Fibroblast of skin of back (primary cell): ENCODE results near the gene GANAB.
"Not testable (repeated sequence)": the region's sequence is repeated elsewhere in the genome, so short reads cannot be mapped to it uniquely, and the experiment has no call there.

ENCODE experiments used
- DNase-seq: peaks from one replicate; pipeline ENCODE4 v3.0.0-alpha.2; 2013

The GANAB gene

DNA sequence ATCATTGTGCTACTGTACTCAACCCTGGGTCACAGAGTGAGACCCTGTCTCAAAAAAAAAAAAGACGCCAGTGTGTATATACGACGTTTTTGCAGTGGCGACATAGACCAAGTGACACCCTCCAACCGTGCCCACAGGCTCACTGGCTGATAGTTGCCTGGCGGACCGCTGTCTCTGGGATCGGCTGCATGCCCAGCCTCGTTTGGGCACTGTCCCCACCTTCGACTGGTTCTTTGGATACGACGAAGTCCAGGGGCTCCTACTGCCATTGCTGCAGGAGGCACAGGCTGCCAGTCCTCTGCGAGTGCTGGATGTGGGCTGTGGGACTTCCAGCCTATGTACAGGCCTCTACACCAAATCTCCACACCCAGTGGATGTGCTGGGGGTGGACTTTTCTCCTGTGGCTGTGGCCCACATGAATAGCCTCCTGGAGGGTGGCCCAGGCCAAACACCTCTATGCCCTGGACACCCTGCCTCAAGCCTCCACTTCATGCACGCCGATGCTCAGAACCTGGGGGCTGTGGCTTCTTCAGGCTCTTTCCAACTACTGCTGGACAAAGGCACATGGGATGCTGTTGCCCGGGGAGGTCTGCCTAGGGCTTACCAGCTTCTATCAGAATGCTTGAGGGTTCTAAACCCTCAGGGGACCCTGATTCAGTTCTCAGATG is 20.0 kb upstream of the GANAB start:
- no peak for DNase-seq

DNA sequence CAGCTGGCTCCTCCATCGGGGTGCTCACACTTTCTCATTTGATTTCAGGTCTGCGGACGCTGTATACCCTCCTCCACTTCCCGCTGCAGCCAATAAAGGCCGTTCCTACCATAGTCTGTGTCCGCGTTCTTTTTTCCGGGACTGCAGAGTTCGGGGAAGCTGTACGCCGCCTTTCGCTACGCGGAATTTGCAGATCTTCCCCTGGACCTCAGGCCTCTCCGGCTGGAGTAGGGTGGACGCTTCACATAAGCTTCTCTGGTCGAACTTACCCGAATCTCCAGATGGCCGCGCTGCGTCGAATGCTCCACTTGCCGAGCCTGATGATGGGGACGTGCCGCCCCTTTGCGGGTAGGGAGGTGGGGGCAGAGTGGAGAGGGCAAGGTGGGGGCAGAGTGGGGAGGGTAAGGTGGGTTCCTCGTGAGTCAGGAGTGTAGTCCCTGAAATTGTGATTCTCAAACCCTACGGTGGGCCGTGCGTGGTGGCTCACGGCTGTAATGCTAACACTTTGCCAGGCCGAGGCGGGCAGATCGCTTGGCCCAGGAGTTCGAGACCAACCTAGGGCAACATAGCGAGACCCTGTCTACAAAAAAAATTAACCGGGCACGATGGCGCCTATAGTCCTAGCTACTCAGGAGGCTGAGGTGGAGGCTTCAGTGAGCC is 19.3 kb upstream of the GANAB start:
- DNase-seq = peak; percentile 47

DNA sequence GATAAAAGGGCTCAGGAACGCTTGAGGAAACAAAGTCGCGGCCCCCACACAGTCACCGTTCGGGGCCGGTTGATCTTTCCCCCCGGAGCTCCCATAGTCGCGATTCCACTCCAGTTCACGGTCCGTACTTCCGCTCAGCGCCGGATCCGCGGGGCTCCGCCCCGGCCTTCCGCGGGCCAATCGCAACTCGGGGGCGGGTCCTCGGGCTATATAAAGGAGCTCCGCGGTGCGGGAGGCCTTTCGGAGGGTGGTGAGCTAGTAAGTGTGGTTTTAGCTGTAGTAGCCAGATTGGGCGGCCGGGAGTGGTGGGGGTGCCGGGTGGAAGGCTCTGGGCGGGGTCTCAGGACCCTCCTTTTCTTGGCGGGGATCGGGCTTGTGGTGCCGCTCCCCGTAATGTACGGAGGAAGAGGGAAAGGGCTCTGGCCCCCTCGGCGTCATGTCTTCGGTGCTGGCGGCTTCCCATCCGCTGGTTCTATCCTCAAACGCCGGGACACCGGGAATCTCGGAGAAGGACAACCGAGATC is 18.7 kb upstream of the GANAB start, which contains the start of the genes C11orf98 and CSKMT:
C11orf98 (minus strand) TSS at position 136 of the 524 bp plus-strand sequence; CDS start at position 95, 41 bp downstream.
CSKMT (plus strand) TSS at position 238 of the 524 bp plus-strand sequence. CDS start 568 bp downstream, outside the sequence.
- peak; percentile 92 for DNase-seq

DNA sequence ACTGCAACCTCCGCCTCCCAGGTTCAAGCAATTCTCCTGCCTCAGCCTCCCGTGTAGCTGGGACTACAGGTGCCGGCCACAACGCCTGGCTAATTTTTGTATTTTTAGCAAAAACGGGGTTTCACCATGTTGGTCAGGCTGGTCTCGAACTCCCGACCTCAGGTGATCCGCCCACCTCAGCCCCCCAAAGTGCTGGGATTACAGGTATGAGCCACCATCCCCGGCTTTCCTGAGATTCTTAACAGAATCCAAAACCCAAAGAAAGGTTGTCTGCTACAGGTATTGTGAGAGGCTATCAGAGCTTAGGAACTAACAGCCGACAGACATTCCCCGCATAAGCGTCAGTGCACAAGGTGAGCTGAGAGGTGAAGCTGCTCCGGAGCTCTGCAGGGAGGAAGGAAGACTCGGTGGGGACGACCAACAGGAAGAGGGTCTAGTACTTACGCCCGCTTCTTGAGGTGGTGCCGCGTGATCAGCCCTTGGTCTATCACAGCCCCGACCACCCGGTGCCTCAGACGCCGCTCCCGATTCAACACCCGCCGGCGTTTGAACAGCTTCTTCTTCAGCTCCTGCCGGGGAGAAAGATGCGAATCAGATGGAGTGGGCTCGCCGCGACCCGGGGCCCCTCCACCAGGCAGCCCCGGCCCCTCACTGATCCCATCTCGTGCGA is 18.1 kb upstream of the GANAB start:
- DNase-seq = no peak

DNA sequence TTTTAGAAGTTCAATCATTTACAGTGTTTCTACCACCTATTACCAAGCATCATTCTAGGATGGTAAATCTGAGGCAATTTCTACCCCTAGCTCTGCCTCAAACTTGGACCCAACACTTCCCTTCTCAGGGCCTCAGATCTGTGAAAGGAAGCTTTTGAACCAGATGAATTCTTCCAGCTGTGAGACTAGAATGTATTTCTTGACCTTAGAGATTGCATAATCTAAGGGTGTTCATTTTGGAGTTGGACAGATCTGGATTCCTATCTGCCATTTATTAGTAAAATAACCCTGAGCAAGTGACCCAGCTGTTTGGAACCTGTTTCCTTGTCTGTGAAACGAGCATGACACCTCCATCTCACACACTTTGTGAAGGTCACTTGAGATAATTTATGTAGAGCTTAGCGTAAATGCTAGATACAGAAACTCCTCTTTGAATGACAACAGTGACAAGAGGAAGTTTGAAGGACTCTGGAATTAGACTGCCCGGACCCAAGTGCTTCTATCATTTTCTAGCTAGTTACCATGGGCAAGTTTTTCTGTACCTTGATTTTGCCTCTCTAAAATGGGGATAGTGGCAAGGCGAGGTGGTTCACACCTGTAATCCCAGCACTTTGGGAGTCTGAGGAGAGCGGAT is 10.5 kb upstream of the GANAB start:
- no peak for DNase-seq

DNA sequence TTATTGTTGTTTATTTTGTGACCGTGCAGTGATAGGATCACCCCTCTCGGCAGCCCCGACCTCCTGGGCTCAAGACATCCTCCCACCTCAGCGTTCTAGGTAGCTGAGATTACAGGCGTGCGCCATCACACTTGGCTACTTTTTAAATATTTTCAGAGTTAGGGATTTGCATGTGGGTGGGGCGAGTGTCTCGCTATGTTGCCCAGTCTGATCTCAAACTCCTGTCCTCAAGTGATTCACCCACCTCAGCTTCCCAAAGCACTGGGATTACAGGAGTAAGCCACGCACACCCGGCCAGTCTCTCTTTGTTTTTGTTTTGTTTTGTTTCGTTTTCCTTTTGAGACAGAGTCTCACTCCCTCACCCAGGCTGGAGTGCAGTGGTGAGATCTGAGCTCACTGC is 7.9 kb upstream of the GANAB start:
- peak; percentile 7 for DNase-seq

DNA sequence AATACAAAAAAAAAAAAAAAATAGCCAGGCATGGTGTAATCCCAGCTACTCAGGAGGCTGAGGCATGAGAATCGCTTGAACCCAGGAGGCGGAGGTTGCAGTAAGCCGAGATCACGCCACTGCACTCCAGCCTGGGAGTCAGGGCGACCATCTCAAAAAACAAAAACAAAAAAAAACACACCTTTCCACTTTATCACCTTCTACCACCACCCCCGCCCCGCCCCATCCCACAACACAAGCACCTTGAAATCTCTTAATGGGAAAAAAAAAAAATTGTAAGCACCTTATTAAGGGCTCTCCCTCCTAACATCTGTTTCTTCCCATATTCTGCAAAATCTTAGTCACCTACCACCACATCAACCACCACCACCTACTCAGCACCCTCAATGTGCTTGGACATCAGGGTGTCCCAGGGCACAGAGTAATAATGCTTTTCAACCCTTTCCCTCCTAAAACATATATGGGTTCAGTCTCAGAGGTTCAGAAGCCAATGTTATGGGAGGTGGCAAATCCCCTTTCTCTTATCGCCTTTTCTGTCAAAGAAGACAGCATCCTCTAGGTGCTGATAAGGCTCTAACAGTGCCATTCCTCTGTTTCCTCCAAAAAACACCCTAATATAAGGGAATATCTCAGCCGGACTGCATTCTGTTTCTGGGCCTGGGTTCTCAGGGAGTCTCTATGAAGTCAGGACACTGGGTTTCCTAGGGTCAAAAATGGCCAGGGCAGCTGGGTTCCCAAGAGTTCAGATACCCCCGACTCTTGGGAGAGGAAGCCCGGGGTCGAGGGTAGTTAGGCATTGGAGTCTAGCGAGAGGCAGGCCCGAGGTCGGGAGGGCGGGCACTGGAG is 6.0 kb upstream of the GANAB start:
- DNase-seq = no peak

DNA sequence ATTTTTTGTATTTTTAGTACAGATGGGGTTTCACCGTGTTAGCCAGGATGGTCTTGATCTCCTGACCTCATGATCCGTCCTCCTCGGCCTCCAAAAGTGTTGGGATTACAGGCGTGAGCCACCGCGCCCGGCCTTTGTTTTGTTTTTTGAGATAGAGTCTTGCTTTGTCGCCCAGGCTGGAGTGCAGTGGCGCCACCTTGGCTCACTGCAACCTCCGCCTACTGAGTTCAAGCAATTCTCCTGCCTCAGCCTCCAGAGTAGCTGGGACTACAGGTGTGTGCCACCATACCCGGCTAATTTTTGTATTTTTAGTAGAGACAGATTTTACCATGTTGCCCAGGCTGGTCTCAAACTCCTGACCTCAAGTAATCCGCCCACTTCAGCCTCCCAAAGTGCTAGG is 3.9 kb upstream of the GANAB start:
- not testable (repeated sequence) for DNase-seq

DNA sequence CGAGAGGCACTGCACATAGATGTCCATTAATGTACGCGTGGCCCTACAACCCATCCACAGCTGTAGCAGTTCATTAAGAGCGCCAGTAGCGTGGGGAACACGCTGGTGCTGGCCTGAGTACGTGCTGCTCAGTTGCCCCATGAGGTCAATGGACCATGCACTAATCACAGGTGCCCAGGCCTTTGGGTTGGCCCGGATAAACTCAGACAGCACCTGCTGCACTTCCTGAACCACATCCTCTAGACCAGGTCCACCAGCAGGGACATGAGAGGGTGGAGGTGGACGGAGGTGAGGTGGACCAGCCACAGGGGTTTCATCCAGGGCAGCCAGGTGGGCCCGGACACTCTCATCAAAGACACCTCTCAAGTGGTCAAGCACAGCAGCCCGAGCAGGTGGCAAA is 3.1 kb upstream of the GANAB start:
- no peak for DNase-seq

DNA sequence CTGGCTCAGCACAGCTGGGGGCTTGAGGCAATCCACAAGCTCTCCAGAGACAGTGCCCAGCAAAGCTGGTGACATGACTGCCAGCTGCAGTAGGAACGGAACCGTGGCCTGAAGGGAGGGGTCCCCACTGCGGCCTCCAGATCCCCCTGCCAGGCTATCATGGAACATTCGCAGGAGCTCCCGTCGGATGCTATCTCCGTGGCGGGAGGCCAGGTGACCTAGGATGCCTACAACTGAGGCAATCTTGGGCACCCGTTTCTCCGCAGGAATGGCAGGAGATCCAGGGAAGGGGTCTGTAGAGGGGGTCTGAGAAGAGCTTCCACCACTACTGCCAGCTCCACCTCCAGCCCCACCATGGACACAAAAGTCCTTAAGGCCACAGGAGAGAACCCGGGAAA is 2.6 kb upstream of the GANAB start:
- no peak for DNase-seq

DNA sequence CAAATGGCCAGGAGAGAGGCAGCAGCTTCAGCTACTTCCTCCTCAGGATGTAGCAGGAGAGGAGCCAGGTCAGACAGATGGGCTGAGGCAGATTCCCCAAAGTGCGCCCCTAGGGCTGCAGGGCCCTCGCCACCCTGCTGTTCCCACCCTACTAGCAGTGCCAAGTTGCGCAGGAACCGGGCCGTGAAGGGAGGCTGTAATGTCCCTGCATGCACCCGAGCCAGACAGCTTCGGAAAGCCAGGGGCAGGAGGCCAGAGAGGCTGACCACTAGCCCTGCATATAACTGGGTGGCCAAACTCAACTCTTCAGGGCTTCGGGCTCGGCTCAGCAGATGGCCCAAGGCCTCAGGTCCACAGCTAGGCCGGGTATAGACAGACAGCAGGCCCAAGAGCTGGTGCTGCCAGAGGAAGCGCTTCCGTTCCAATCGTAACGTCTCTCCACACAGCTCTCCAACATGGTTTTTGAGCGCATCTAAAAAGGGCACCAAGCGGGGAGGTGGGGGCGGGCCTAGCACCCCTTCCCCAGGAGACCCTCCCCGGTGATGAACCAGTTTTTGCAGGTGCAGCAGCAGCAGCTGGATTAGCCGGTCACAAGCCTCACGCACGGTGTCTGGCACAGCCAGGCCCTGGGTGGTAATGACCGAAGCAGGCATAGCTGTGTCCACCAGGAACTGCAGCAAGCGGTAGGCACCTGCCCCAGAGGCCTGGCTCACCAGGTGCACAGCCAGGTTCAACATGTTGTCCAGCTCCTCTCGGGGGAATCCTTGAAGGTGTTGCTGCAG is 2.0 kb upstream of the GANAB start:
- DNase-seq = no peak

DNA sequence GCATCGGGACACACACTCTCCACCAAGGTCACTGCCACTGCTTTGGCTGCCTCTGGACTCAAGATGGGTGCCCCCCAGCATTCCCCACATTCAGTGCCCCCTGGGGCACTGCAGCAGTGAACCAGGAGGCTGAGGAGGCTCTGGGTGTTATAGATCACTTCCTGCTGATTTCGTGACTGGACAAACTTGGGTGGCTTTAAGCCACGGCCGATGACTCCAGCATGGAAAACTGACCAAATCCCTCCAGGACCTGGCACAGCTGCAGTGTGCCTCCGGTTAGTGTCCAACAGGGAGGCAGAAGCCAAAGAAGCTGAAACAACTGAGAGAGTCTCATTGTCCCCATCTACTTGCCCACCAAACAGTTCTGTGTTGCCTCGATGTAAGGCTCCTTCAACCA is 1.2 kb upstream of the GANAB start:
- no peak for DNase-seq

DNA sequence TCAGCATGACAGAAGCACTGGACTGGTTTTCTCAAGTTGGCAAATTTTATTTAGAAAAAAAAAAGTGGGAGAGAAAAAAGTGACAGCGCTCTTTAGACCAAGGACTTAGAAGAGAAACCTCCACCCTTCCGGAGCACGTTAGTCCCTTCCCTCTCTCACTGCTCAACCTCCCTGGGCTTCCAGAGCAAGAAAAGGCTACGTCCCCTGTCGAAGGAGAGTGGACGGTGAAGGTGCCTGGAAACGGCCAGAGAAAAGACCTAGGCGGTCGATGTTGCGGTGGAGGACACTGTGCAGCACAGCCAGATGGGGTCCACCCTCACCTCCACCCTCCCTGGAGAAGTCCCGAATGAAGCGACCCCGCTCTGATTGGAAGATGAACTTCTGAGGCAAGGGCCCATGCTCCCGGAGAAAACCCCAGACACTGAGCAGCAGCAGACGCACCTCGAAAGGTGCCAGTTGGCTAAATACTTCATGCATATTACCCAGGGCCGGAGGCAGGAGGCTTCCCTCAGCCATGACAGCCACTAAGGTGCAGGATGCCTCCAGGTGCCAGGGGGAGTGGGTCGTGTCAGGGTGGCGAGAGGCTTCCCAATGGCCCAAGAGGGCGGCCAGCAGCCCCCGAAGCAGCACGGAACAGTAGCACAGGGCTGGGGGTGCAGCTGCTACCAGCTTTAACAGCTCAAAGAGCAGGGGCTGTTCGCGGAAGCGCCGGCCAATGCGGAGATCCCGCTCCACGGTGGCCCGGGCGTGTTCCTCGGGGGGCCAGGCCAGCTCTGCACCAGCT is 604 bp upstream of the GANAB start:
- DNase-seq = no peak

DNA sequence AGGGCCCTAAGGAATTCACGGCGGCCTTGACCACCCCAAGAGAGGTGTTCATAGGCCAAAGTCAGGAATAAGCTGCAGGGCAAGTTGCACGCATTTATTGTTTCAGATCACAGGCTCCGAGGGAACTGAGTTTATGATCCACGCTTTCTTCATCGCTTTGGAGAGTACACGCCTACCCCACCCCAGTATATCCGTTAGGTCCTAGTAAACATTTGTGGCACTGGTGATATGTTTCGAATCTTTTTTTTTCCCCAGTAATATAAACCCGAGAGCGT is 805 bp downstream of the GANAB start:
- DNase-seq = no peak

DNA sequence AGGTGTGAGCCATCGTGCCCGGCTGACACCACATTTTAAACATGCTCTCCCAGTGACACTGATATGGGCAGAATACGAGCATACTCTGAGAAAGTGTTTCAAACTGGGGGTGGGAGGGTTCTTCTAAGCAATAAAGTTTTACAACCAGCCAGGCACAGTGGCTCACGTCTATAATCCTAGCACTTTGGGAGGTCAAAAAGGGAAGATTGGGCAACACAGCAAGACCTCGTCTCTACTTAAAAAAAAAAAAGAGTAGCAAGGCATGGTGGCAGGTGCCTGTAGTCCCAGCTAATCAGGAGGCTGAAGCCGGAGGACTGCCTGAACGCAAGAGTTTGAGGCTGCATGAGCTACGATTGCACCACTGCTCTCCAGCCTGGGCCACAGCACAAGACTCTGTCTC is 2.2 kb downstream of the GANAB start:
- DNase-seq = no peak

DNA sequence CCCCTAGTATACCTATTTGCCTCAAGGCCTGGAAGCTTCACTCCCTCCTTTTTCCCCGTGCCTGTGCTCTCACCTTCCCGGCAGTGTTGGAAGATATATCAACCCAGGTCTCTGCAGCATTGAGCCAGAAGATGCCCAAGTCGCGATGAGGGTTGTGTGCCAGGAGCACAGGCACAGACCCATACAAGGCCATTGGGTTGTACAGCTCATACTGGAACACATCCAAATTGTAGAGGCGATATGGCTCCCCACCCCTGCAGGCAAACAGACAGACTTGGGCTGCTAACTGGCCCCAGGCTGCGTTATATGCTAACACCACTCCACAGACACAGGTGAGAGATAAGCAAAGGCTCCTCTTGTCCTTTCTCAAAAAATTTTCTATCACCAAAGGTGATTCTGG is 13.9 kb downstream of the GANAB start:
- DNase-seq = no peak

DNA sequence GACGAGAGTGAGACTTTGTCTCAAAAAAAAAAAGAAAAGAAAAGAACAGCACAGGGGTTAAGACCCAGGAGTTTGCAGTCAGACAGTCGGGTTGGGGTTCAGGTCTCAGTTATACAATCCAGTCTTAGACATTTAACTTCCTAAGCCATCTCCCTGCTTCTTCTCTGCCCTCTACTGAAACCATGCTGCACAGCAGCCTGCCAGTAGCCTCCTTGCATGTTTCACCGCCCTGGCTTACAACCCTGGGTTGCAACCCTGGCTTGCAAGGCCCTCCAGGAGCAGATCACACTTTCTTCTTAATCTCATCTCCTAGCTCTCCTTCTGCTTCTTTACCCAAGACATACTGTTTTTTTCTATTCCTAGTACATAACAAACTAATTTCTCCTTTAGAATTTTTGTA is 18.7 kb downstream of the GANAB start:
- no peak for DNase-seq

DNA sequence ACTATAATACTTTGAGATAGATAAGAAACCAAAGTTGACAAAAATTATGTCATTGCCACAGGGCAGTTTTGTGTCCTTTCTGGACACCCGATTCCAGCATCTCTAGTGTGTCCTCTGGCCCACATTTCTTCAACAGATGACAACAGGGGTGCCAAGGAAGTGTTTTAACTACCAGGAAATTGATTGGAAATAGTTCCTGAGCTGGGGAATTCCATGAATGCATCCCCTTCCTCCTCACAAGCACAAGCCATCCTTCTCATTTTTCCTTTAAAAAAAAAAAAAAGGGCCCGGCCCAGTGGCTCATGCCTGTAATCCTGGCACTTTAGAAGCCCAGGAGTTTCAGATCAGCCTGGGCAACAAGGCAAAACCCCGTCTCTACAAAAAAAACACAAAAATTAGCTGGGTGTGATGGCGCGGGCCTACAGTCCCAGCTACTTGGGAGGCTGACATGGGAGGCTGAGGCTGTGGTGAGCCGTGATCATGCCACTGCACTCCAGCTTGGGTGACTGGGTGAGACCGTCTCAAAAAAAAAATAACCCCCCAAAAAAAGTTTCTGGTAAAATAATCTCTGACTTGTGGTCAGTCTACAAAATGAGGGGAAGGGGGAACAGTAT is 23.8 kb downstream of the GANAB start:
- no peak for DNase-seq

DNA sequence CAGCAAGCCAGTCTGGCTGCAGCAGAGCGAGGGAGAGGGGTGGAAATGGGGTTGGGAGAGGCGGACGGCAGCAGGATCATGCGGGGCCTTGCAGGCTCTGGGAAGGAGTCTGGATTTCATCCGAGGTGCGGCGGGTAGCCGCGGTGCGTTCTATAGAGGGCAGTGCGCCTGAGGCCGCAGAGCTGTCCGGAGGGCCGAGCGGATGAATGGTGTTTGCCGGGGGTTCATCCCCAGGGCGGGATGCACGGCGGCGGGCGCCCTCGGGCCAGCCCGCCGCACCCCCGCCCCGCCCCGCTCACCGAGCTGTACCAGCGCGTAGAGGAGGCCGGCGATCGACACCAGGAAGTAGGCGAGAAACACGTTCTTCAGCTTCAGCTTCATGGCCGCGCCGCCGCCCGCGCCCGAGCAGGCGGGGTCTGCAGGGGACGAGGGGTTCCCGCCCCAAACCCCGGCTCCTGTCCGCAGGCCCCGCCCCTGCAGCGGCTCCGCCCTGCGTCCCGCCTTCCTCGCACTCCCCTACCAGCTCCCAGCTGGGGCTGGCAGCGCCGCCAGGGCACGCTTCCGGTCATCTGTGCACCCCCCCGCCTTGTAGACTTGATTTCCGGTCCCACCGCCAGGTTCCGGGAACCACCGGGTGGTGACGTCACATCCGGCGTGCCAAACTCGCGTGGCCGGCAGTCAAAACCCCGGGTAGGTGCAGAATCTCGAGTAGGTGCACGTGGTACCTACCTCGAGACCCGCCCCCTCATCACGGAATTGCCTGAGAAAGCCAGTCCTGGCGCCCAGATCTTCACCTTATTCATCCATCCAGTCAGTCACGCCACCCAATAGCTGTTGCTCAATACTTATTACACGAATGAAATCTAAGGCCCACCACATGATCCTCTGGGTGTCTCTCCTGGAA is 24.6 kb downstream of the GANAB start, which contains the start of gene B3GAT3:
B3GAT3 (minus strand) TSS at position 420 of the 904 bp plus-strand sequence; CDS start at position 381, 39 bp downstream.
- peak; percentile 97 for DNase-seq
